H1 (cell line): Measurements from ENCODE around the gene SLC7A8. TPM values are rescaled to one million over a fixed set of nuclear protein-coding genes. Genes with fewer than 3 reads are reported as not detected.

Experiments
- CHD7 ChIP-seq: fragments of 300-600 bp; sonication (generic); IDR thresholded peaks from 2 replicates; pipeline ENCODE4 v1.7.1; 2012; ENCODE audit warnings: low read length, moderate library complexity, mild to moderate bottlenecking, inconsistent platforms; ENCODE audit not compliant: insufficient replicate concordance
- GTF2F1 ChIP-seq: IDR thresholded peaks from 2 replicates; pipeline ENCODE4 v1.6.1; 2012; ENCODE audit warnings: low read depth, low read length, improper control_type of control experiment, borderline replicate concordance
- KDM4A ChIP-seq: IDR thresholded peaks from one replicate; pipeline ENCODE4 v1.7.1; 2012; ENCODE audit warnings: low read depth, mild to moderate bottlenecking, moderate library complexity, low read length, inconsistent platforms; ENCODE audit not compliant: severe bottlenecking
- NRF1 ChIP-seq: IDR thresholded peaks from 2 replicates; pipeline ENCODE4 v1.6.1; 2011; ENCODE audit warnings: mild to moderate bottlenecking, low read depth, low read length, improper control_type of control experiment
- polyA plus RNA-seq, 7 experiments: library from polyadenylated mRNA; depleted of rRNA in 3 of 7; stranded (reverse) in 5 of 7; unstranded in 2 of 7; fragments of >200 nt in 5 of 7; fragments of 200-250 nt in 2 of 7; gene quantifications; 1 replicate in 5 of 7; 2 replicates in 1 of 7; 4 replicates in 1 of 7; pipeline versions ENCODE4 v1.2.1 to v1.2.3, GENCODE V29; 2011 to 2013; ENCODE audit warnings: missing spikeins in 2 of 7, mixed read lengths in 2 of 7
- total RNA-seq: library from RNA; stranded (reverse); fragmentation: NEBNext Ultra II Directional; extraction: Animal tissue kit (Norgen Biotek cat#: 25700); gene quantifications from 2 replicates; pipeline ENCODE4 v1.2.1, GENCODE V29; 2021

The SLC7A8 gene
- total and polyA plus RNA-seq, 2 of the 8 experiments (the other 6 are each of a cell fraction or from before 2014, with no cell fraction given) = 182 to 204 TPM

- TF ChIP-seq CHD7 = no peak
- no peak for TF ChIP-seq NRF1
- TF ChIP-seq KDM4A = no peak
- TF ChIP-seq GTF2F1 = no peak
These were observed 60.0 kb downstream of the SLC7A8 start (continued) for GRCh38 chr14:23123419-23123818.
